ENCODE results near the gene DNAAF1. TPM values are rescaled to one million over a fixed set of nuclear protein-coding genes. Genes with fewer than 3 reads are reported as not detected.

The DNAAF1 gene
- total and polyA plus RNA-seq, 2 of the 8 experiments (the other 6 are each of a cell fraction or from before 2014, with no cell fraction given), result 0.09 to 0.15 TPM

DNA sequence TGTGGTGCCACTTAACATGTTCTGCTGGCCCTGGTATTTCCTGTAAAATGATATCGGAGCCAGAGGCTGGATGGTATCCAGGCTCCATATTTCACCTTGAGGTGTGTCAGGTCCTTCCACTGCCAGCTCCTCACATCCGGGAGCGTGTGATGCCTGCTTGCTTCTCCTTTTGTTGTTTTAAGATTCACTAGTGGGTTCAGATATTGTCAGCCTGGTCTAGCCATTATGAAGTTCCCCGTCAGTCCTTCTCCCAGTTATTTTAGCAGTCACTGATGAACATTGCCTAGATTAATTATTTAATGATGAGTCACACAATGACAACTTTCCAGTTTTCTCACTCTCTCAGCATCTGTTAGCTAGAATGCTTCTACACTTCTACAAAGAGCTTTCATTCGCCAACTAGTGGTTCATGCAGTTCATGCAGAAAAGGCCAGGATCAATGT, 11.3 kb downstream of the DNAAF1 start:
- Histone ChIP-seq H2BK20ac (ENCODE audit: low read length) (no peak overlapping the region), H4K8ac (ENCODE audit: extremely low read depth, insufficient read depth, low read length) (no peak overlapping the region), H3K18ac (ENCODE audit: extremely low read depth, low read length) (no peak overlapping the region), H4K5ac (ENCODE audit: insufficient read length, low read depth, low read length) (no peak overlapping the region), H3K27me3 (replicated peaks in 1 of 4; ENCODE audit: control insufficient read depth in 3 of 4, extremely low read depth in 1 of 4, insufficient read depth in 3 of 4, low read length in 3 of 4) (no peaks in the 10 kb centered on the region), H3K79me1 (ENCODE audit: low read depth, low read length) (no peaks in the 10 kb centered on the region), H2AFZ (ENCODE audit: low read length) (no peak overlapping the region), H3K4me3 (ENCODE audit: extremely low read depth in 1 of 4, insufficient read depth in 2 of 4, low read depth in 3 of 4, low read length in 4 of 4) (no peak overlapping the region), H3K14ac (ENCODE audit: insufficient read length) (no peak overlapping the region), H3K79me2 (ENCODE audit: control insufficient read depth in 1 of 2, insufficient read depth in 2 of 2, low read length in 2 of 2) (no peaks in the 10 kb centered on the region), H3K4me2 (ENCODE audit: insufficient read depth in 1 of 2, low read depth in 2 of 2, low read length in 2 of 2) (no peak overlapping the region), H3K36me3 (ENCODE audit: control insufficient read depth in 2 of 4, insufficient read depth in 4 of 4, low read length in 3 of 4) (no peaks in the 10 kb centered on the region), H2BK5ac (ENCODE audit: low read depth, low read length) (no peak overlapping the region), H3K9ac (replicated peaks in 1 of 4; ENCODE audit: extremely low read depth in 1 of 4, low read depth in 3 of 4, low read length in 3 of 4) (no peak overlapping the region), H3K23me2 (ENCODE audit: low read depth, low read length) (no peaks in the 10 kb centered on the region), H2BK12ac (ENCODE audit: low read depth, low read length) (no peak overlapping the region), H3K23ac (ENCODE audit: insufficient read length) (no peak overlapping the region), H3K4me1 (replicated peaks in 1 of 4; ENCODE audit: control insufficient read depth in 3 of 4, insufficient read depth in 4 of 4, low read length in 3 of 4) (no peaks in the 10 kb centered on the region), H4K91ac (replicated peaks; ENCODE audit: insufficient read length, low read length) (no peak overlapping the region), H3K27ac (ENCODE audit: low read depth, low read length) (no peak overlapping the region), H2AK5ac (ENCODE audit: low read depth, low read length) (no peak overlapping the region), H3K4ac (replicated peaks; ENCODE audit: insufficient read length, low read depth, low read length) (no peak overlapping the region), H3K9me3 (ENCODE audit: insufficient read depth in 2 of 2, low read depth in 1 of 2, low read length in 1 of 2) (no peaks in the 10 kb centered on the region), H2BK15ac (ENCODE audit: low read length) (no peak overlapping the region), H3K56ac (replicated peaks; ENCODE audit: insufficient read length, low read depth, low read length) (no peak overlapping the region), H2BK120ac (replicated peaks; ENCODE audit: low read depth, low read length) (no peak overlapping the region), H4K20me1 (replicated peaks in 1 of 2; ENCODE audit: control insufficient read depth in 1 of 2, insufficient read depth in 2 of 2, low read length in 2 of 2) (no peaks in the 10 kb centered on the region)
- ChIA-PET CTCF (ENCODE audit: partially characterized antibody) (interaction anchor here (0.7 to 5.0 kb wide), 6 partner anchors 12 to 173 kb away, joined by 3 to 32 read pairs (median 4); partner anchors contain the start of genes DNAAF1 and HSDL1), POLR2A (ENCODE audit: partially characterized antibody) (interaction anchor here (0.7 to 0.8 kb wide), 2 partner anchors 19 to 21 kb away, joined by 3 read pairs; no protein-coding TSS in a partner anchor)
- no peak for DNase-seq (ENCODE audit: low read depth in 1 of 2, low spot score in 2 of 2)
- WGBS, 2 experiments (ENCODE audit: extremely low coverage in 1 of 2, insufficient coverage in 1 of 2, insufficient read length in 1 of 2, insufficient replicate concordance in 2 of 2, low coverage in 1 of 2, low lambda C conversion rate in 2 of 2, missing lambda C conversion rate in 1 of 2), result 89% methylated on average over 5 of the region's 5 CpGs; no CpG with 5 or more reads in 1 of the 2 experiments
- TF ChIP-seq KDM5A (IDR thresholded peaks at IDR 0.05; ENCODE audit: low read length) (no peak), RAD21 (IDR thresholded peaks at IDR 0.05 in 1 of 2, conservative IDR thresholded peaks at IDR 0.05 in 1 of 2; ENCODE audit: low read depth in 2 of 2, low read length in 2 of 2) (0 out of 4 replicates have a peak, but pooled peaks of 1 of the 2 experiments have one; percentile 3)
- no peak for FAIRE-seq

Data from H1 (cell line).